NOMO-1 (cell line): ENCODE measurements around the gene IL6.
"Not testable (repeated sequence)": the region's sequence is repeated elsewhere in the genome, so short reads cannot be mapped to it uniquely, and the experiment has no call there.

ENCODE experiments used
- DNase-seq, 2 experiments: peaks; one replicate each; lab custom pipeline; 2025; ENCODE audit not compliant: unreplicated experiment in 2 of 2; lab: John Stamatoyannopoulos, UW

The IL6 gene

DNA sequence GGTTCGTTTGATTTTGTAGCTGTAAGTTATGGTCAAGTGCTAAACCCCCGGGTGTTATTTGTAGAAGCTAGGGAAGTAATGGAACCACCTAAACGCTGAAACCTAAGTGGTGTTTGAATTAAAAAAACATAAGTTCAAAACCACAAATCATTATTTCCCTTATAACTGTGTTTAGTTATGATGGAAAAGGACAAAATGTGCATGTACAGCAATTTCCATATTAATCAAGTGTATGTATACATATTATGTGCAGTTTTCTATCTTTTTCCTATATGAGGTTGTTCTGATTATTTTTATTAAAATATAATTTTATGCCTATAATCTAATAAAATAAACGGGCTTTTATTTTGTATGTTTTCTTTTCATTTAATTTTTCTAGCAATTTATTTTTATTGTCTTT, 45.9 kb downstream of the IL6 start:
- DNase-seq: no peak

- DNase-seq: no peak
Observed at GRCh38 chr7:22776964-22777363, 50.0 kb downstream of the IL6 start.

- DNase-seq: not testable (repeated sequence)
Observed at GRCh38 chr7:22779730-22780323, 52.8 kb downstream of the IL6 start.

DNA sequence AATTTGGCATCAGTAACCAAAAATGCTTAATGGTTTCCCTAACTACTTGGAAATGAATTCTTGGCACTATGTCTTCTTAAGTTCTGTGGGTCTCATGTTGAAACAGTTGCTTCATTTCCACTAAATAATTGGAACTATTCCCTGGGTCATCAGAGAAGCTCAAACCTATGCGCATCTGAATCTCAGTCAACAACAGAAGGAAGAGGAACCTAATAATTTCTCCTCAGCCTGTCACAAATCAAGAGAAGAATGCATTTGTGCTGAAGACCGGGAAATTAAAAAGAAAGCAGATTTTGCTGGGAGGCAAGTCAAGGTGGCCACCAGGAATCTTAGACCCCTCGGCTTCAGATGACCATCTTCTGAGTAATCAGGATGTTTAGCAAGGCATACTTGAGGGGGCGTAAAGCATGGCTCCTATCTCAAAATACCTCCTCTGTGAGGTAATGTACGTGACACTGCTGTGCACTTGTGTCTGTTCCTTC, 54.3 kb downstream of the IL6 start:
- no peak for DNase-seq
